NCI-H446 treated with DMSO at 0.1 percent for 48 hours (cell line): ENCODE results near the gene IGFL4.

Source experiments
- DNase-seq: peaks from one replicate; lab custom pipeline; 2025; lab: John Stamatoyannopoulos, UW

Gene IGFL4

GRCh38 chr19:46063201-46063600, 22.4 kb upstream of the IGFL4 start:
- no peak for DNase-seq

- no peak for DNase-seq
Measured at GRCh38 chr19:46060012-46060411, 19.2 kb upstream of the IGFL4 start.

GRCh38 chr19:46058778-46059177, 18.0 kb upstream of the IGFL4 start:
- no peak for DNase-seq

- no peak for DNase-seq
Measured at GRCh38 chr19:46056536-46056935, 15.7 kb upstream of the IGFL4 start.

- no peak for DNase-seq
Measured at GRCh38 chr19:46052896-46053295, 12.1 kb upstream of the IGFL4 start.

- DNase-seq = no peak
Measured at GRCh38 chr19:46049597-46049996, 8.8 kb upstream of the IGFL4 start.

- no peak for DNase-seq
Measured at GRCh38 chr19:46043519-46043918, 2.7 kb upstream of the IGFL4 start.

GRCh38 chr19:46042252-46042883, 1.6 kb upstream of the IGFL4 start:
- DNase-seq = no peak

- DNase-seq = no peak
Measured at GRCh38 chr19:46040125-46040524, 677 bp downstream of the IGFL4 start.

- DNase-seq = no peak
Measured at GRCh38 chr19:46036744-46037128, 4.1 kb downstream of the IGFL4 start.

- no peak for DNase-seq
Measured at GRCh38 chr19:46035986-46036743, 4.6 kb downstream of the IGFL4 start.

GRCh38 chr19:46035546-46035945, 5.3 kb downstream of the IGFL4 start:
- DNase-seq = no peak

GRCh38 chr19:46033401-46033800, 7.4 kb downstream of the IGFL4 start:
- DNase-seq = no peak

GRCh38 chr19:46032597-46033025, 8.2 kb downstream of the IGFL4 start:
- no peak for DNase-seq

- no peak for DNase-seq
Measured at GRCh38 chr19:46031781-46032596, 8.8 kb downstream of the IGFL4 start.

- DNase-seq = no peak
Measured at GRCh38 chr19:46030812-46031550, 9.8 kb downstream of the IGFL4 start.

- no peak for DNase-seq
Measured at GRCh38 chr19:46025835-46026234, 15.0 kb downstream of the IGFL4 start.

- DNase-seq = no peak
Measured at GRCh38 chr19:46023311-46023779, 17.5 kb downstream of the IGFL4 start.

GRCh38 chr19:46022431-46023310, 18.1 kb downstream of the IGFL4 start, which contains the start of gene PGLYRP1:
Gene PGLYRP1, minus strand, starts transcription at chr19:46023053. Its CDS starts 32 bp downstream, at chr19:46023021.
- DNase-seq = no peak

GRCh38 chr19:46022061-46022430, 18.8 kb downstream of the IGFL4 start:
- DNase-seq = no peak

- no peak for DNase-seq
Measured at GRCh38 chr19:46021531-46022041, 19.2 kb downstream of the IGFL4 start.
